ENCODE results near the gene PAK4. TPM values are rescaled to one million over a fixed set of nuclear protein-coding genes. Genes with fewer than 3 reads are reported as not detected.
A peak's percentile ranks its signal among the peaks of the same experiment; 100 is the strongest.

PAK4 gene
- polyA plus RNA-seq, 10 donors, result 13.0 to 22.3 (median 16.8) TPM

GRCh38 chr19:39145180-39145953, 19.8 kb downstream of the PAK4 start:
- DNase-seq, result peak in 1 of 3 donors; percentile 42

DNA sequence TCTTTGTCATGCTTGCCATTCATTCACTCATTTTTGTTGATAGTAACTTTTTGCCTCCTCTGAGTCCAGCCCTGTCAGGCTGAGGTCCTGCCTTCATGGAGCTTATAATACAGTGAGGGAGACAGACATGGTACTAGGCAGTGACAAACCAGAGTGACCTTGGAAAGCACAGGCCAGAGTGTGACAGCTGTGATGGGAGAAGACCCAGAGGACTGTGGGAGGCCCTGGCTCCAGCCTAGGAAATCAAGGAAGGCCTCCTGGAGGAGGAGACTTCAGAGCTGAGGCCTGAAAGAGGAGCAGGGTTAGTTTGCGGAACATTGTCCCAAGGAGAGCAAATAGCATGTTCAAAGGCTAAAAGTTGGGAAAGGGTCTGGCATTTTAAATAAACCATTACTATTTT, 20.5 kb downstream of the PAK4 start:
- no peak for DNase-seq

- no peak for DNase-seq
Observed at GRCh38 chr19:39146686-39147450, 21.3 kb downstream of the PAK4 start.

GRCh38 chr19:39147480-39147879, 21.9 kb downstream of the PAK4 start:
- DNase-seq, result no peak

GRCh38 chr19:39148939-39149529, 23.4 kb downstream of the PAK4 start:
- no peak for DNase-seq

DNA sequence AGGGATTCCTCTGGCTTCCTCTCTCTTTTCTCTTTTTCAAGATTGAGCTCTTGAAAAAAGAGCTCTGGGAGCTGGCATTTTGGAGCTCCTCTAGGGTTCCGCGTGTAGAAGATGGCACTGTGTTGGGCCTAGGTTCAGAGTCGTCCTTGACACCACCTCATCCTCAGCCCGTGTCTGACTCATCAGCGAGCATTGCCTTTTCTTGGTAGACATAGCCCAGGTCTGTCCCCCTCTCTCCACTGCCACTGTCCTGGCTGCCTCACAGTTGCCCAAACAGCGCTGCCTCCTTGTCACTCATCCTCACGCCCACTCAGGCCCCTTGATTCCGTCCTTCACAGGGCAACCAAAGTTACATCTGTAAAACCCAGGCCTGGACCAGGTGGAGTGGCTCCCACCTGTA, 24.6 kb downstream of the PAK4 start:
- DNase-seq, result no peak

- no peak for DNase-seq
Observed at GRCh38 chr19:39150807-39151600, 25.4 kb downstream of the PAK4 start.

DNA sequence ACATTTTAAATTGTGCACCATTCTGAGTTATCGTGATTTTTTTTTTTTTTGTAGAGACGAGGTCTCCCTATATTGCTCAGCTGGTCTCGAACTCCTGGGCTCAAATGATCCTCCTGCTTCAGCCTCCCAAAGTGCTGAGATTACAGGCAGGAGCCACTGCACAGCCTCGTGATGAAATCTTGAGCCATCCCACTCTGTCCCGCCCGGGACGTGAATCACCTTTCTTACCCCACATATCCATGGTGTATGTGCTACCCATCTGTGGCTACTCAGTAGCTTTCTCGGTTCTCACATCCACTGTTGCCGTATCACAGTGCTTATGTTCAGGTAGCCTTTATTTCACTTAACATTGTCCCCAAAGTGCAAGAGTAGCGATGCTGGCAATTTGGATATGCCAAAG, 26.5 kb downstream of the PAK4 start:
- no peak for DNase-seq

DNA sequence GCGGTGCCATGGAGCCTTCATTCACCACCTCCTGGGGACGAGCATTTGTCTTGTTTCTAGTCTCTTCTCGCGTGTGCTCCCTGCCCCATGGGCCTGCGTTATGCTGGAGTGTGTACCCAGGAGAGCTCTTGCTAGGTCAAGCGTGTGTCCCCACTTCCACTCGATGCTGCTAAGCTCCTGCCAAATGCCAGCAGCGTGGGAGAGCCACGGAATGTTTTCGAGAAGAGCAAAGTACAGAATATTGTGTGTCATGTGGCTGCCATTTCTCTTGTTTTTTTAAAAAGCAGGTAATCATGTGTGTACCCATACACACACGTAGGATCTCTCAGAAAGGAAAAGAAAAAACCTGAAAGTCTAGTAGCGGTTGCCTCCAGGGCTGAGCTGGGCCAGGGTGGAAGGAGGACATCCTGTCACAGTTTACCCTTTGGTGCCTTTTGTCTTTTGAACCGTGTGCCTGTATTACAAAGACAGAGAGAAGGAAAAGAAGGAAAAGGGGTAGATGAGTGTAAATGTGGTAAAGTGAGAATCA, 28.6 kb downstream of the PAK4 start:
- no peak for DNase-seq

GRCh38 chr19:39154629-39155100, 29.1 kb downstream of the PAK4 start:
- DNase-seq, result peak in 1 of 3 donors; percentile 48

GRCh38 chr19:39155114-39155700, 29.6 kb downstream of the PAK4 start:
- no peak for DNase-seq

DNA sequence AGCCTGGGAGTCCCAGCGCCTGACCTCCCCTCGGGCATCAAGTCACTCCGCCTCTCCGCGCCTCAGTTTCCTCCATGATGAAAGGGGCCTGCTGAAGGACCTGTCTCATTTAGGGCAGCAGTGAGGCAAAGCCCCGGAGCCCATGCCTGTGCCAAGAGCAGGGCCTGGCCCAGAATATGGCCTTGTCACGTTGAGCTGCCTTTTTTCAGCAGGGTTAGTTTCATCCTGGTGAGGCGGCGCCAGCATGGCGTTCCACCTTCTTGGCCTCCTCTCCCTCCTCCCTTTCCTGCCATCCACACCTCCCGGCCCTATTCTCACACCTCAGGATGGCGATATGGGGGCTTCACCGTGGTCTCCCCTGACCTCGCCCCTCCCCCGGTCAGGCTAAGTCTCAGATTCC, 30.2 kb downstream of the PAK4 start:
- DNase-seq, result no peak

- peak in 1 of 3 donors; percentile 42 for DNase-seq
Observed at GRCh38 chr19:39156326-39157230, 31.0 kb downstream of the PAK4 start.

DNA sequence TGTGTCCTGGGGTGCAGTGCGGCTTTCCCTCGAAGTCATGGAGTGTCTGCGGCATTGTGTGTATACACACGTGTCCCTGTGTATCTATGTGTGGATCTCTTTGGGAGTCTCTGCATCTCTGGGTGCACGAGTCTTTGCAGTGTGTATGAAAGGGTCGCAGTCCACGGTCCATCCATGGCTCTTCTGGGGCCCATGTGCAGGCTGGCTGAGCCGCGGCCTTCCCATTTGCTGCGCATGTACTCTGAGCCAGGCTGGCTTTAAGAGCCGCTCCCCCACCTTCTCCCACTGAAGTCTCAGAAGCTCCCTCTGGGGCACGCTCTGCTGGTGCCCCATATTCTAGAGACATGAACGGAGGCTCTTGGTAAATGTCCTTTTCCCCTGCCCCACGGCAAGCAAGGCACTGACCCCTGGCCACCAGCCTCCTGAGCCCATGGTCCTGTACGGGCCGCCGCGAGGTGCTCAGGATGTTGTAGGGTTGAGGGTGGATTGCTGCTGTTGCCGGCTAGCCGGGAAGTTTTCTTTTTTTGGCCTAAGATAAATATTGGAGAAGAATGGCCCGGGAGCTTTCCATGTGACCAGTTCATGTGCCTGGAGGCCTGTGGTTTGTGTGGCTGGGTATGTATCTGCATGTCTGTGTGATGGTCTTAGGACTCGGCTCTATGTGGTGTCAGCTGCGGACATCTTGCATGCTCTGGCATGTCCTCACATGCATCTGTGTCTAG, 31.9 kb downstream of the PAK4 start:
- no peak for DNase-seq

- DNase-seq, result no peak
Observed at GRCh38 chr19:39157997-39158389, 32.4 kb downstream of the PAK4 start.

DNA sequence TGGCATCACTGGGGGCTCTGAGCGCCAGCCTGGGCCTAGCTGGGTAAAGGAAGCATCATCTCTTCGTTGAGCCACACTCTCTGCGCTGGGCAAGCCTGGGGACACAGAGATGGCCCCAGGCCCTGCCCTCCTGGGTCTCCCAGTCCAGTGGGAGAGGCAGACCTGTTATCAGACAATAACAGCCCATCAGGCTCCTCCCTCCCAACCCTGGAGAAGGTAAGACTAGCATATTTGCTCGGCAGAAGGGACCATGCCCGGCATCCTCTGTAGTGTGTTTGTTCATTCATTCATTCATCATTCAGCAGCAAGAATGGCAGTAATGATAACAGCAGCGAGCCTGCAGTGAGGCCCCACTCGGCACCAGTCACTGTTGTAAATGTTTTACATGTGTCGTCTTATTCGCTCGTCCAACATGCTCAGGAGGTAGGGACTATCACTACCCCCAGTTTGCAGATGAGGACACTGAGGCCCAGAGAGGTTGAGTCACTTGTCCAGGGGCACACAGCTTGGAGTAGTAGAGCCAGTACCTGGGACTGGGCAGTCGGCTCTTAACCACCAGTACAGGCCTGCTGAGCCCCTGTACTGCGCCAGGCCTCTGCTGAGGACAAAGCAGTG, 33.2 kb downstream of the PAK4 start:
- no peak for DNase-seq

- DNase-seq, result peak in 2 of 3 donors; percentile 63 to 69
Observed at GRCh38 chr19:39160523-39160861, 34.9 kb downstream of the PAK4 start.

DNA sequence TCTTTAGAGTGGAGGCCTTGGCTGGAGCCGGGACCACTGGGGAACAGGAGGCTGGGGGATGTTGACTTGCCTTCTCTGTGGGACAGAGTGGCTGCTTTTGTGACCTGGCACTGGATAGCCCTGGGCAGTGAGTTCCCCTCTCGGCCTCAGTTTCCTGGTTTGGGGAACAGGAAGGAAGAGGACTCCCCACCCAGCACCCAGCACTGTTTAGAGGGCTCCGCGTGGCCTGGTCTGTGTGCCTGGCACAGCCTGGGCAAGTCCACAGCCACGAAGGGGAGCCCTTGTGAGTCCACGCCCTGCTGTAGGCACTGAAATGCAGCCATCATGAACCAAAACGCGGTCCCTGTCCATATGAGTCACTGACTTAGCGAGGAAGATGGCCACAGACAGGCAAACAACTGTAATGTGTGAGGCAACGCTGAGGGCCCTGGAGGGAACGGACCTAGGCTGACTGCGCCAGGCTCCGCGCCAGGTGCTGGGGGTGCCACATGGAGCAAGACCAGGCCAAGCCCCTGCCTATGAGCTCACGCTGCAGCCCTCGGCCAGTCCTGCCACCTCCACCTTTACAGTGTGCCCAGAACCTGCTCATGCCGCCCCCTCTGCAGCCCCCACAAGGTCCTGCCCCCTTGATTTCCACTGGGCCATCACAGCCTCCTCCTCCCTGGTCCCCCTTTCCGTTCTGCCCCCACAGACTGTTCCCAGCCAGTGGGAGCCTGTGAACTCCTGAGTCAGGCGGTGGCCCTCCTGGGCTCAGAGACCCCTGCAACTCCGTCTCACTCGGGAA, 35.5 kb downstream of the PAK4 start:
- no peak for DNase-seq
